SU-DHL-6 (cell line): ENCODE results near the gene DDIT4L.

ENCODE experiments used
- CTCF ChIP-seq: fragments of 200-600 bp; sonication (generic); IDR thresholded peaks from one replicate; pipeline ENCODE4 v1.5.1; 2017; ENCODE audit warnings: antibody characterized with exemption, mild to moderate bottlenecking, low read length, moderate library complexity; ENCODE audit not compliant: insufficient read depth, poor library complexity, severe bottlenecking
- EZH2phosphoT487 ChIP-seq: fragments of 200-600 bp; sonication (generic), shearing (Covaris generic); conservative IDR thresholded peaks from 2 replicates; pipeline ENCODE4 v1.6.1; 2018; ENCODE audit warnings: mild to moderate bottlenecking, antibody characterized with exemption, low read length, moderate library complexity, mixed read lengths

- TF ChIP-seq CTCF: no peak
- no peak for TF ChIP-seq EZH2phosphoT487
These were observed 21.7 kb downstream of the DDIT4L start for GRCh38 chr4:100168521-100168920.
